ENCODE data around the gene ANKHD1. TPM values are rescaled to one million over a fixed set of nuclear protein-coding genes. Genes with fewer than 3 reads are reported as not detected.
"Not testable (repeated sequence)": the region's sequence is repeated elsewhere in the genome, so short reads cannot be mapped to it uniquely, and the experiment has no call there.

Gene ANKHD1
- total and polyA plus RNA-seq, 11 donors: 41.4 to 78.8 (median 58.1) TPM

DNA sequence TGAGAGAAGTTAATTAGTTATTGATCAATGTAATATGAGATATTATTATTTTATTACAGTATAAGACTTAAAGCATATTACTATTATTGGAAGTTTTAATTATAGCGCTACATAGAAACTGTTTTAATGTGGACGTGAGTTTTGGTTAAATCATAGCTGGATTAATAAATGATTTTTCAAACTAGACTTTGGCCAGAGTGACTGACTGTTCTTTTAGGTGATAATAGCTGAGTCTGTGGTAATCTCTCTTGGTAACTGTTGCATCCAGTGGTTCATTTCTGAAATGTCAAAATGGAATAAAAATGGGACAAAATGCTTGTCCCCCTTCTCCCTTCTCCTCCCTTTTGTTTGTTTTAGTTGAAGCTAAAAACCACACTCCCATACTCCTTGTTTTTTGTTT lies 28.1 kb downstream of the ANKHD1 start:
- ATAC-seq: no peak
- H3K9me3 ChIP-seq: no peaks in the 10 kb centered on the region

GRCh38 chr5:140432212-140432611 lies 30.6 kb downstream of the ANKHD1 start:
- no peak for TF ChIP-seq CTCF (IDR thresholded peaks at IDR 0.05)
- no peak for TF ChIP-seq POLR2A (IDR thresholded peaks at IDR 0.05)
- no peaks in the 10 kb centered on the region for H3K9me3 ChIP-seq
- H3K27me3 ChIP-seq: no peaks in the 10 kb centered on the region
- H3K36me3 ChIP-seq: peaks cover 0 to 20% (median 10%) of the 10 kb centered on the region in 9 donors
- WGBS, 4 donors: 75 to 77% (median 75%) methylated on average over 1 of the region's 1 CpG
- H3K27ac ChIP-seq: no peak overlapping the region
- no peak for DNase-seq
- H3K4me3 ChIP-seq: no peak overlapping the region
- intact Hi-C loops (cut with DNase I): loop anchor here in 1 of 10 donors (10.0 kb wide), 1 partner anchor 93 kb away; no protein-coding TSS in a partner anchor
- no peak for ATAC-seq
- peaks cover 0 to 27% (median 7%) of the 10 kb centered on the region in 12 donors for H3K4me1 ChIP-seq

More for the DNA sequence above, 28.1 kb downstream of the ANKHD1 start:
- intact Hi-C loops (cut with DNase I): loop anchor here in 1 of 10 donors (10.0 kb wide), 1 partner anchor 95 kb away; no protein-coding TSS in a partner anchor
- TF ChIP-seq POLR2A (IDR thresholded peaks at IDR 0.05): no peak
- no peak for TF ChIP-seq CTCF (IDR thresholded peaks at IDR 0.05)
- DNase-seq: no peak
- no peaks in the 10 kb centered on the region for H3K36me3 ChIP-seq
- no peak overlapping the region for H3K4me3 ChIP-seq
- peaks cover 0 to 33% (median 9%) of the 10 kb centered on the region in 12 donors for H3K4me1 ChIP-seq
- WGBS, 4 donors: 85 to 87% (median 86%) methylated on average over 2 of the region's 2 CpGs
- no peaks in the 10 kb centered on the region for H3K27me3 ChIP-seq
- H3K27ac ChIP-seq: no peak overlapping the region

- 82 to 86% (median 83%) methylated on average over 8 of the region's 8 CpGs for WGBS, 4 donors
- no peak overlapping the region for H3K4me3 ChIP-seq
- TF ChIP-seq POLR2A (IDR thresholded peaks at IDR 0.05): no peak
- no peak for TF ChIP-seq CTCF (IDR thresholded peaks at IDR 0.05)
- H3K9me3 ChIP-seq: no peaks in the 10 kb centered on the region
- peaks cover 0 to 27% (median 7%) of the 10 kb centered on the region in 12 donors for H3K4me1 ChIP-seq
- peaks cover 0 to 27% (median 17%) of the 10 kb centered on the region in 9 donors for H3K36me3 ChIP-seq
- intact Hi-C loops (cut with DNase I): loop anchor here in 1 of 10 donors (10.0 kb wide), 1 partner anchor 92 kb away; no protein-coding TSS in a partner anchor
- no peak overlapping the region for H3K27ac ChIP-seq
- DNase-seq: no peak
- ATAC-seq: no peak
- no peaks in the 10 kb centered on the region for H3K27me3 ChIP-seq
These were observed 31.3 kb downstream of the ANKHD1 start for GRCh38 chr5:140432916-140433315.

GRCh38 chr5:140457368-140457767 lies 55.7 kb downstream of the ANKHD1 start:
- peaks cover 0 to 62% (median 48%) of the 10 kb centered on the region in 9 donors for H3K36me3 ChIP-seq
- H3K27me3 ChIP-seq; H3K4me1 ChIP-seq; H3K9me3 ChIP-seq; intact Hi-C loops (cut with DNase I); H3K4me3 ChIP-seq; DNase-seq; ATAC-seq; H3K27ac ChIP-seq: not testable (repeated sequence)
- WGBS, 4 donors: 97 to 100% (median 99%) methylated on average over 3 to 4 of the region's 4 CpGs

All from heart left ventricle (tissue), 16 donors.